HUES64 (cell line): ENCODE results near the gene F12.

Source experiments
- H3K27ac ChIP-seq: 2 replicates; pipeline ENCODE4 v1.7.0; 2013; ENCODE audit warnings: low read depth, low read length, inconsistent platforms
- H3K27me3 ChIP-seq: 2 replicates; pipeline ENCODE4 v1.6.1; 2013; ENCODE audit warnings: mild to moderate bottlenecking, low read length; ENCODE audit not compliant: insufficient read depth
- H3K36me3 ChIP-seq: 2 replicates; pipeline ENCODE4 v1.6.1; 2013; ENCODE audit warnings: mild to moderate bottlenecking, low read length; ENCODE audit not compliant: insufficient read depth
- H3K4me1 ChIP-seq: 2 replicates; pipeline ENCODE4 v1.6.1; 2013; ENCODE audit warnings: mild to moderate bottlenecking, low read length, moderate library complexity; ENCODE audit not compliant: insufficient read depth
- H3K4me3 ChIP-seq: 2 replicates; pipeline ENCODE4 v1.5.1; 2013; ENCODE audit warnings: mild to moderate bottlenecking, low read length, moderate library complexity
- H3K9ac ChIP-seq: 2 replicates; pipeline ENCODE4 v1.6.1; 2013; ENCODE audit warnings: mild to moderate bottlenecking, low read depth, low read length
- H3K9me3 ChIP-seq: 2 replicates; pipeline ENCODE4 v1.6.1; 2013; ENCODE audit warnings: low read depth, low read length; ENCODE audit not compliant: insufficient read depth
- WGBS: fragments of 150-250, 120-280 bp; methylation state at CpG from one replicate; pipeline ENCODE4 v1.1.7; 2013; ENCODE audit warnings: missing lambda C conversion rate; 5-methylcytosine and 5-hydroxymethylcytosine counted together

Gene F12

DNA sequence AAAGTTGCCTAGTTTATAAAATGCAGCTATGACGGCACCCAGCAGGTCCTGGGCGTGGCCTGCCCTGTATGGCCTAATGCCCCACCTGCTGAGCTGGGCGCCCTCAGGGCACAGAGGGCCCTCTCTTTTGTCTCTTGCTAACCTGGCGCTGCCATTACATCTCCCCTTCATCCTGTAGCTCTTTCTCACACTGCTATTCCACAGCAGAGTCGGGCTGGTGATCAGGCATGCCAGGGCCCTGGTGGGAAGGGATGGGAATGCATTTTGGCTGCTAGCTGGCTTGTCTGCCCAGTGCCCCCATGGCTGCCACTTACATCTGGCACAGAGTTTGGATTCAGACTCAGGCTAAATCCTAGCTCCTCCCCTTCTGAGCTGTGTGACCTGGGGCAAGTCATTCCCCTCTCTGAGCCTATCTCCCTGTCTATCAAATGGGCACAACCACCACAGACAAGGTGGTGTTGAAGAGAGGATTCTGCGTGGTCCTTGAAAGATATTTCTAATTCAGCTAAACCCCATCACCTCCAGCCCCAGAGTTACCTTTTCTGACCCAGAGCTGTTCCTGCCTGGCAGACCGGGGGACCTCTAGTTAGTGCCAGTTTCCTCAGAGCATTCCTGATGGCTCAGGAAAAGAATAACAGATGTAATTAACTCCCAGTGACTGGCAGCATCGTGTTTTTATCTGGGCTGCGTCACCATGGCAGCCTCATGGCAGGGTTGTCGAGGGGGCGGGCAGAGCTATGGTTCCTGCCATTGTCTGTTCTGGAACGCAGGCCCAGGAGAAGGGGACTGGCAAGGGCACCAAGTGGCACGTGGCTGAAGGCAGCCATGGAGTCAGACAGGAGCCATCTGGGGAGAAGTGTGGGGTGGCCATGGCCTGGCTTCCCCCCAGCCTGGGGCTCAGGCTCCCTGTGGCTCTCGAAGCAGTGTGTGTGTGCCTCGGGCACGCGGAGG is 43.6 kb upstream of the F12 start:
- H3K4me3 ChIP-seq, result no peak overlapping the region; the same call in 1 of the 2 replicates
- no peaks in the 10 kb centered on the region for H3K9me3 ChIP-seq
- H3K4me1 ChIP-seq, result peaks cover 26% of the 10 kb centered on the region
- no peak overlapping the region for H3K27ac ChIP-seq
- 90% methylated on average over 16 of the region's 17 CpGs for WGBS
- H3K27me3 ChIP-seq, result peaks cover 8% of the 10 kb centered on the region; the same call in 1 of the 2 replicates
- peaks cover 11% of the 10 kb centered on the region for H3K36me3 ChIP-seq
- no peak overlapping the region; the same call in 1 of the 2 replicates for H3K9ac ChIP-seq

DNA sequence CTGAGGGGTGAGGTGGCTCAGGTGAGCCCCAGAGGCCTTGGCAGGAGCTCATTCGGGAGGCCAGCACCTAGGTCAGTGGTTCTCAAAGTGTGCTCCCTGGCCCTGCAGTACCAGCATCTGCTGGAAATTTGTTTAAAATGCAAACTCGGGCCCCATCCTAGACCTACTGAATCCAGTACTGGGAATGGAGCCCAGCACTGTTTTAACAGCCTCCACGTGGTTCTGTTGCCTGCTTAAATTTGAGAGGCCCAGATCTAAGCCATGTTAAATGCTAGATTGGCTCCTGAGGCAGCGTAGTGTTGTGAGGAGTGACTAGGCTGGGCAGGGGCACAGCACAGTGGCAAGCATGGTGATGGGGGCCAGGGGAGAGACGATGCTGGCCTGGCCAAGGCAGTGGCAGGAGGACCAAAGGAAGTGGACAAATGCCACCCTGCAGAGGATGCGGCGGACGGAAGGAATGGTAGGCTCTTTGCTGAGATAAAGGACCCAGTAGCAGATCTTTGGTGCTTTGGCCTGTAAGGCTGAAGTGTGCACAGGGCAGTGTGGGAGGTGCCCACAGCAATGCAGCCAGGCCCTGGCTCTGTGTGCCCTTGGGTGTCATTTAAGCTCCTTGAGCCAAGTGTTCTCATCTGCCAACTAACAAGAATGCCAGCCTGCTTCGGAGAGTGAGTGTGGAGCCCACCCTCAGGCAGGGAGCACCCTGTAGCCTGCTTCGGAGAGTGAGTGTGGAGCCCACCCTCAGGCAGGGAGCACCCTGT is 41.5 kb upstream of the F12 start:
- no peak overlapping the region for H3K9ac ChIP-seq
- H3K27ac ChIP-seq, result no peak overlapping the region
- peaks cover 20% of the 10 kb centered on the region for H3K4me1 ChIP-seq
- no peak overlapping the region for H3K4me3 ChIP-seq
- H3K9me3 ChIP-seq, result no peaks in the 10 kb centered on the region
- H3K36me3 ChIP-seq, result no peaks in the 10 kb centered on the region
- WGBS, result 94% methylated on average over 9 of the region's 10 CpGs
- peaks cover 8% of the 10 kb centered on the region; the same call in 1 of the 2 replicates for H3K27me3 ChIP-seq

DNA sequence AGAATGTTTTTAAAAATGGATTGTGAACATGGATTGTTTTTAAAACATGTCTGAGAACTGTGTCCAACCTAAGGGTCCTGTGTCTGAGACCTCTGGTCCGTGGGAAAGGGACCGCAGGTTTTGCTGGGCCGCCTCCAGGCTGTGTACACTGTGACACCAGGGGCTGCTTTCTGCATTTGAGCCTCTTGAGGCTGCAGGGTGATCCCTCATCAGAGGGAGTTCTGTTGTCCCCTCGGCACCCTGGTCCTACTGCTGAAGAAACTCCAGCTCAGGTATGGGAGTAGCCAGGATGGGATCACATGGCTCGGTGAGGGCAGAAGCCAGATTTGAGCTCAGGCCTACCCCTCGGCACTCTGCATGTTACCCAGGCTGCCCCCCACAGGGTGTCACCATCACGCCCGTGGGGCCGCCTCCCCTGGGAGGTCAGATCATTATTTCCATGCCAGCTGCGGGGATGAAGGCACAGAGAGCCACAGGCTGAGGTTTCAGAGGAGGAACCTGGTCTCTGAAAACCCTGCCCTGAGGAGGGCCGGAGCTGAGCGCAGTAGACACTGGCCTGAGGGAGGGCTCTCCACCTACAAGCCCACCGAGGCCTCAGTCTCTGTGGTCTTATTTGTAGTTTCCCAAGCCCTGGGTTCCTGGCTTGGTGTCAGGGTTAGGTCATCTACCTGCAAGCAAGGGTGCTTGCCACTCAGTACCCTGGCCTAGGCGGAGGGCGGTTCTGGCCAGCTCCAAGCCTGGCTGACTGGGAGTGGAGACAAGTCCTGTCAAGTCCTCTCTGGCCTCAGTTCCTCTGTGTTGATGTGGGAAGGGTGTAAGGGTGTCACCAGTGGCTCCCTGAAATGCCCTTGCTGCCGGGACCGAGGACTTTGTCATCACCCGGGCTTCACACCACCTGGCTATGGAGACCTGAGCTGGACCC is 40.0 kb upstream of the F12 start:
- H3K4me1 ChIP-seq, result peaks cover 25% of the 10 kb centered on the region
- WGBS, result 90% methylated on average over 18 of the region's 18 CpGs
- H3K4me3 ChIP-seq, result no peak overlapping the region
- no peak overlapping the region for H3K9ac ChIP-seq
- H3K27ac ChIP-seq, result no peak overlapping the region
- no peaks in the 10 kb centered on the region for H3K9me3 ChIP-seq
- peaks cover 13% of the 10 kb centered on the region for H3K27me3 ChIP-seq
- H3K36me3 ChIP-seq, result no peaks in the 10 kb centered on the region

GRCh38 chr5:177448244-177448950 is 39.0 kb upstream of the F12 start:
- no peaks in the 10 kb centered on the region for H3K9me3 ChIP-seq
- peaks cover 7% of the 10 kb centered on the region for H3K27me3 ChIP-seq
- H3K9ac ChIP-seq, result peak overlapping the region; percentile 85; the same call in 1 of the 2 replicates
- peak overlapping the region; percentile 73 for H3K27ac ChIP-seq
- H3K4me1 ChIP-seq, result peaks cover 18% of the 10 kb centered on the region
- no peaks in the 10 kb centered on the region for H3K36me3 ChIP-seq
- H3K4me3 ChIP-seq, result peak overlapping the region; percentile 63; the same call in 1 of the 2 replicates
- WGBS, result 87% methylated on average over 6 of the region's 6 CpGs

GRCh38 chr5:177447611-177448243 is 38.4 kb upstream of the F12 start:
- Histone ChIP-seq H3K36me3 (no peaks in the 10 kb centered on the region), H3K4me1 (peaks cover 12% of the 10 kb centered on the region), H3K27me3 (peaks cover 5% of the 10 kb centered on the region), H3K4me3 (peak overlapping the region; percentile 63), H3K9ac (peak overlapping the region; percentile 85), H3K27ac (peak overlapping the region; percentile 73), H3K9me3 (no peaks in the 10 kb centered on the region)
- 9% methylated on average over 23 of the region's 23 CpGs for WGBS

GRCh38 chr5:177447066-177447610 is 37.8 kb upstream of the F12 start:
- no peaks in the 10 kb centered on the region for H3K36me3 ChIP-seq

GRCh38 chr5:177446200-177447065 is 37.1 kb upstream of the F12 start, which contains the start of gene PRR7:
PRR7 (plus strand) TSS chr5:177446814; CDS start chr5:177455068, 8,254 bp downstream.
- Histone ChIP-seq H3K9me3 (no peaks in the 10 kb centered on the region), H3K9ac (peak within 1 kb of the TSS; percentile 85), H3K27me3 (peaks cover 5% of the 10 kb centered on the region), H3K36me3 (no peaks in the 10 kb centered on the region), H3K4me3 (peak within 1 kb of the TSS; percentile 63), H3K4me1 (peaks cover 12% of the 10 kb centered on the region), H3K27ac (peak within 1 kb of the TSS; percentile 73)
- 3% methylated on average over 89 of the region's 89 CpGs for WGBS

More at GRCh38 chr5:177447066-177447610, 37.8 kb upstream of the F12 start:
- peaks cover 12% of the 10 kb centered on the region for H3K4me1 ChIP-seq
- peaks cover 5% of the 10 kb centered on the region for H3K27me3 ChIP-seq
- no peaks in the 10 kb centered on the region for H3K9me3 ChIP-seq
- H3K9ac ChIP-seq, result peak overlapping the region; percentile 85
- WGBS, result under 1% methylated on average over 40 of the region's 52 CpGs
- peak overlapping the region; percentile 73 for H3K27ac ChIP-seq
- H3K4me3 ChIP-seq, result peak overlapping the region; percentile 63

DNA sequence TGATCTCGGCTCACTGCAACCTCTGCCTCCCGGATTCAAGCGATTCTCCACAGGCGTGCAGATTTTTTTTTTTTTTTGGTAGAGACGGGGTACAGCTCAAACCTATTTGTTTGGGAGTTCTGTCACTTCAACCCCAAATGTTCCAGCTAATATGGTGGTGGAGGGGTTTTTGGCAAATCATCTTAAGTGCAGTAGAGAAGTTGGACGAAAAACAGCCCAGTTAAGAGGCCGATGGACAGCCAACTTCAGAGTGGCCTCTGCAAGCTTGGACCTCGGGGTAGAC is 36.5 kb upstream of the F12 start:
- Histone ChIP-seq H3K9ac (peak overlapping the region; percentile 74; the same call in 1 of the 2 replicates), H3K27me3 (peaks cover 5% of the 10 kb centered on the region), H3K27ac (no peak overlapping the region), H3K4me1 (peaks cover 12% of the 10 kb centered on the region), H3K36me3 (no peaks in the 10 kb centered on the region), H3K4me3 (peak overlapping the region; percentile 63), H3K9me3 (no peaks in the 10 kb centered on the region)
- 52% methylated on average over 5 of the region's 8 CpGs for WGBS
